HL-60 (cell line): ENCODE results near the gene REEP2.

Source experiments
- DNase-seq, 2 experiments: peaks; one replicate each; pipeline ENCODE4 v3.0.0-alpha.2; 2010 to 2020; ENCODE audit warnings: low read depth in 1 of 2, low spot score in 1 of 2
- H3K27ac ChIP-seq: fragments of 250-450 bp; sonication (Bioruptor Pico); replicated peaks from 2 replicates; pipeline ENCODE4 v1.5.1; 2020; ENCODE audit warnings: mild to moderate bottlenecking, moderate library complexity
- H3K27me3 ChIP-seq: fragments of 250-450 bp; sonication (Bioruptor Pico); 2 replicates; pipeline ENCODE4 v1.5.1; 2021; ENCODE audit warnings: mild to moderate bottlenecking, moderate library complexity; ENCODE audit not compliant: insufficient read depth, poor library complexity, severe bottlenecking
- H3K4me3 ChIP-seq: replicated peaks from 2 replicates; pipeline ENCODE4 v1.5.1; 2011; ENCODE audit warnings: mild to moderate bottlenecking, control low read depth, low read length; ENCODE audit not compliant: insufficient read depth
- GABPA ChIP-seq: IDR thresholded peaks from 2 replicates; pipeline ENCODE4 v1.6.1; 2012; ENCODE audit warnings: low read depth
- POLR2AphosphoS5 ChIP-seq: IDR thresholded peaks from 2 replicates; pipeline ENCODE4 v1.6.1; 2012; ENCODE audit warnings: low read depth
- SPI1 ChIP-seq: IDR thresholded peaks from 2 replicates; pipeline ENCODE4 v1.6.1; 2012; ENCODE audit warnings: low read depth, mild to moderate bottlenecking, borderline replicate concordance
- TF ChIP-seq, protein P1 (sequence below): IDR thresholded peaks from one replicate; pipeline ENCODE4 v1.5.1; 2011; ENCODE audit warnings: low read length, control low read depth, inconsistent platforms; ENCODE audit not compliant: insufficient read depth
- TF ChIP-seq, protein P2 (sequence below): IDR thresholded peaks from 2 replicates; pipeline ENCODE4 v1.6.1; 2012; ENCODE audit warnings: low read depth; ENCODE audit not compliant: insufficient replicate concordance

The REEP2 gene

DNA sequence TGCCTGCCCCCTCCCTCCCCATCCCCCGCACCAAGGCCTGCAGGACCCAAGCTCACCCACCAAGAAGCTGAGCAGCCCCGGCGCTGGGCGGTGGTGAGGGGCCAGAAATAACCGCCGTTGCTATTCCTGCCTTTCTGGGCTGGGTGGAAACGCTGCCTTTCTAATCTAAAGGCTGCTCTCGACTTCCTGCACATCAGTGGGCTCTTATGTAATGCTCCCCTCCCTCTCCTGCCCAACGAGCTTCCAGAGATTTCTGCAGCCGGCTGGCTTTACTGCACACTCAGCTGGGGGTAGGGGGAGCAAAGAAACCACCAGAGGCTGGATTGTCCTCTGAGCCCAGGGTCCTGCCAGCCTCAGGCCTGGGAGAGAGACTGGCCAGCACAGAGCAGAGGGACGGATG, 19.5 kb downstream of the REEP2 start:
- DNase-seq = no peak
- Histone ChIP-seq H3K4me3 (no peak overlapping the region), H3K27me3 (no peaks in the 10 kb centered on the region), H3K27ac (no peak overlapping the region)
- TF ChIP-seq GABPA (no peak), SPI1 (no peak), POLR2AphosphoS5 (no peak)
- TF ChIP-seq, protein P1, sequence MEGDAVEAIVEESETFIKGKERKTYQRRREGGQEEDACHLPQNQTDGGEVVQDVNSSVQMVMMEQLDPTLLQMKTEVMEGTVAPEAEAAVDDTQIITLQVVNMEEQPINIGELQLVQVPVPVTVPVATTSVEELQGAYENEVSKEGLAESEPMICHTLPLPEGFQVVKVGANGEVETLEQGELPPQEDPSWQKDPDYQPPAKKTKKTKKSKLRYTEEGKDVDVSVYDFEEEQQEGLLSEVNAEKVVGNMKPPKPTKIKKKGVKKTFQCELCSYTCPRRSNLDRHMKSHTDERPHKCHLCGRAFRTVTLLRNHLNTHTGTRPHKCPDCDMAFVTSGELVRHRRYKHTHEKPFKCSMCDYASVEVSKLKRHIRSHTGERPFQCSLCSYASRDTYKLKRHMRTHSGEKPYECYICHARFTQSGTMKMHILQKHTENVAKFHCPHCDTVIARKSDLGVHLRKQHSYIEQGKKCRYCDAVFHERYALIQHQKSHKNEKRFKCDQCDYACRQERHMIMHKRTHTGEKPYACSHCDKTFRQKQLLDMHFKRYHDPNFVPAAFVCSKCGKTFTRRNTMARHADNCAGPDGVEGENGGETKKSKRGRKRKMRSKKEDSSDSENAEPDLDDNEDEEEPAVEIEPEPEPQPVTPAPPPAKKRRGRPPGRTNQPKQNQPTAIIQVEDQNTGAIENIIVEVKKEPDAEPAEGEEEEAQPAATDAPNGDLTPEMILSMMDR = no peak
- TF ChIP-seq, protein P2, sequence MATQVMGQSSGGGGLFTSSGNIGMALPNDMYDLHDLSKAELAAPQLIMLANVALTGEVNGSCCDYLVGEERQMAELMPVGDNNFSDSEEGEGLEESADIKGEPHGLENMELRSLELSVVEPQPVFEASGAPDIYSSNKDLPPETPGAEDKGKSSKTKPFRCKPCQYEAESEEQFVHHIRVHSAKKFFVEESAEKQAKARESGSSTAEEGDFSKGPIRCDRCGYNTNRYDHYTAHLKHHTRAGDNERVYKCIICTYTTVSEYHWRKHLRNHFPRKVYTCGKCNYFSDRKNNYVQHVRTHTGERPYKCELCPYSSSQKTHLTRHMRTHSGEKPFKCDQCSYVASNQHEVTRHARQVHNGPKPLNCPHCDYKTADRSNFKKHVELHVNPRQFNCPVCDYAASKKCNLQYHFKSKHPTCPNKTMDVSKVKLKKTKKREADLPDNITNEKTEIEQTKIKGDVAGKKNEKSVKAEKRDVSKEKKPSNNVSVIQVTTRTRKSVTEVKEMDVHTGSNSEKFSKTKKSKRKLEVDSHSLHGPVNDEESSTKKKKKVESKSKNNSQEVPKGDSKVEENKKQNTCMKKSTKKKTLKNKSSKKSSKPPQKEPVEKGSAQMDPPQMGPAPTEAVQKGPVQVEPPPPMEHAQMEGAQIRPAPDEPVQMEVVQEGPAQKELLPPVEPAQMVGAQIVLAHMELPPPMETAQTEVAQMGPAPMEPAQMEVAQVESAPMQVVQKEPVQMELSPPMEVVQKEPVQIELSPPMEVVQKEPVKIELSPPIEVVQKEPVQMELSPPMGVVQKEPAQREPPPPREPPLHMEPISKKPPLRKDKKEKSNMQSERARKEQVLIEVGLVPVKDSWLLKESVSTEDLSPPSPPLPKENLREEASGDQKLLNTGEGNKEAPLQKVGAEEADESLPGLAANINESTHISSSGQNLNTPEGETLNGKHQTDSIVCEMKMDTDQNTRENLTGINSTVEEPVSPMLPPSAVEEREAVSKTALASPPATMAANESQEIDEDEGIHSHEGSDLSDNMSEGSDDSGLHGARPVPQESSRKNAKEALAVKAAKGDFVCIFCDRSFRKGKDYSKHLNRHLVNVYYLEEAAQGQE = no peak

DNA sequence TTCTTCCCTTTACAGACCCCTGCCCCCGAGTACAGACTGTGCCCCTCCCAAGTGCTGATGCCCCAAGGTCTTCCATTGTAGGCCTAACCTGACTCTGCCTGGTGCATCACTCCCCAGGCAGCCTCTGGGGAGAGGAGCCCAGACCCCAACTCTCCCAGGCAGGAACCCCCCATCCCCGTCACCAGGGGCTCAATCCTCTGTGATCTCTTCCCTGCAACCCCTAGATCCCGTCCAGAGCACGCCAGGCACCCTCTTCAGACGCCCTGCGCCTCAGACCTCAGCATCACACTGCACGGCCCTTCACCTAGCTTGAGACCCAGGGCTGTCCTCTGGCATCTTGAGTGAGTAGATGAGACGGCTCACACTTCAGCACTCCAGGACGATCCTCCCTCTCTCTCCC, 20.0 kb downstream of the REEP2 start:
- DNase-seq = no peak
- no peak overlapping the region for H3K4me3 ChIP-seq

DNA sequence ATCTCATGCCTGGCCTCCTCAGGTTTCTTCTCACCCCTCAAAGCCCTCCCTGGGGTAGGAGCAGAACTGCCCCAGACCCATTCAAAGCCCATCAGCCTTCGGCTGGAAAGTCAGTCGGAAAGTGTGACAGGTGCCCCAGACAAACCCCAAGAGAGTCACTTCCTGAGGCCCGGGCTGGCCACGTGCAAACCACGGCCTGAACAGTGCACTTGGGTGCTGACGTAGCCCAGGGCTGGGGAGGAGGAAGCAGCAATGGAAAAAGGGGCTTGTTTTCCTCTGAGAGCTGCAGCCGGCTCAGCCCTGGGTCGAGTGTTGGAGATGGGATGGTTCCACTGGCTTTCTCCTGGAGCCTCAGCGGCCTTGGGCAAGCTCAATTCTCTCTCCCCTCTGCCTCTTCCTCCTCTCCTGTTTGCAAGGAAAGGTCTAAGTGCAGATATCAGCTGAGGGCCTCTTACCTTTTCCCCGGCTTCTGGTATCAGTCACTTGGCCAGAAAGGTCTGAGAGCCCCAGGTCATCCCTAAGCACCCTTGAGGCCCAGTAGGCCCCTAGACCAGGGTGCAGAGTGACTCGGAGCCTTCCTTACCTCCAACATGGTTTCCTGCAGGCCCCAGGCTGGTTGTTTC, 20.6 kb downstream of the REEP2 start:
- no peak overlapping the region for H3K4me3 ChIP-seq
- H3K27ac ChIP-seq = no peak overlapping the region
- H3K27me3 ChIP-seq = no peaks in the 10 kb centered on the region
- DNase-seq = peak in 1 of 2 experiments; percentile 44
- TF ChIP-seq GABPA (no peak), POLR2AphosphoS5 (no peak; the same call in 1 of the 2 replicates), SPI1 (no peak)
- TF ChIP-seq, protein P1 = no peak
- TF ChIP-seq, protein P2 = no peak

More for the DNA sequence above, 20.0 kb downstream of the REEP2 start:
- Histone ChIP-seq H3K27me3 (no peaks in the 10 kb centered on the region), H3K27ac (no peak overlapping the region)
- TF ChIP-seq SPI1 = no peak
- TF ChIP-seq GABPA = no peak
- TF ChIP-seq POLR2AphosphoS5 = no peak
- TF ChIP-seq, protein P2 = no peak
- TF ChIP-seq, protein P1 = no peak
